Neural progenitor cell (in vitro differentiated cells): ENCODE data around the gene C22orf39.

Experiments used
- EZH2phosphoT487 ChIP-seq: fragments of 200-600 bp; sonication (generic); IDR thresholded peaks from 2 replicates; pipeline ENCODE4 v1.6.1; 2017; ENCODE audit warnings: antibody characterized with exemption
- TF ChIP-seq, protein P1 (sequence below): fragments of 200-600 bp; sonication (generic); IDR thresholded peaks from 2 replicates; pipeline ENCODE4 v1.5.1; 2017; ENCODE audit warnings: antibody characterized with exemption, mild to moderate bottlenecking

DNA sequence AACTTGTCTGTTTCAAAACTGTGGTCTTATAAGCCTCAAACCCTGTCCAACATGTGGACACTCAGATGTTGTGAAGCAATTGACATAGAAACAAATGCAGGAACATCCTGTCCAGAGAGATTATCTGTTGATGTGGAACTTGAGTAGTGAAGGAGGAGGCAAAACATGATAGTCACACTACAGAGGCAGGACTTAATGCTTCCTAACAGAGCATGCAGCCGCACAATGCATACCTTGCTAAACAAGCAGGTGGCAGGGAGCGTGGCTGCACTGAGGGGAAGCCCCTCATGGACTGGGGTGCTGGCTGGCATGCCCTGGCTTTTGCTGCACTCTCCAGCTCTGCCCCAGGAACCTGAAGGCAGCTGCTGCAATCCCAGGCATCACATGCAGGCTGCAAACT lies 5.3 kb downstream of the C22orf39 start:
- TF ChIP-seq, protein P1, sequence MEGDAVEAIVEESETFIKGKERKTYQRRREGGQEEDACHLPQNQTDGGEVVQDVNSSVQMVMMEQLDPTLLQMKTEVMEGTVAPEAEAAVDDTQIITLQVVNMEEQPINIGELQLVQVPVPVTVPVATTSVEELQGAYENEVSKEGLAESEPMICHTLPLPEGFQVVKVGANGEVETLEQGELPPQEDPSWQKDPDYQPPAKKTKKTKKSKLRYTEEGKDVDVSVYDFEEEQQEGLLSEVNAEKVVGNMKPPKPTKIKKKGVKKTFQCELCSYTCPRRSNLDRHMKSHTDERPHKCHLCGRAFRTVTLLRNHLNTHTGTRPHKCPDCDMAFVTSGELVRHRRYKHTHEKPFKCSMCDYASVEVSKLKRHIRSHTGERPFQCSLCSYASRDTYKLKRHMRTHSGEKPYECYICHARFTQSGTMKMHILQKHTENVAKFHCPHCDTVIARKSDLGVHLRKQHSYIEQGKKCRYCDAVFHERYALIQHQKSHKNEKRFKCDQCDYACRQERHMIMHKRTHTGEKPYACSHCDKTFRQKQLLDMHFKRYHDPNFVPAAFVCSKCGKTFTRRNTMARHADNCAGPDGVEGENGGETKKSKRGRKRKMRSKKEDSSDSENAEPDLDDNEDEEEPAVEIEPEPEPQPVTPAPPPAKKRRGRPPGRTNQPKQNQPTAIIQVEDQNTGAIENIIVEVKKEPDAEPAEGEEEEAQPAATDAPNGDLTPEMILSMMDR, result no peak
- no peak for TF ChIP-seq EZH2phosphoT487
